GM21381 (cell line): ENCODE results near the gene NFKBIE.

Source experiments
- ATAC-seq: cut with Tn5 transposase; IDR thresholded peaks from one replicate; pipeline ENCODE4 v1.9.1; 2021; ENCODE audit warnings: mild to moderate bottlenecking, moderate library complexity; ENCODE audit not compliant: unreplicated experiment

Gene NFKBIE

GRCh38 chr6:44275271-44275748 is 10.0 kb upstream of the NFKBIE start:
- ATAC-seq: no peak

- no peak for ATAC-seq
These were observed 8.3 kb upstream of the NFKBIE start for GRCh38 chr6:44273617-44274016.

- ATAC-seq: no peak
These were observed 7.7 kb upstream of the NFKBIE start for GRCh38 chr6:44272999-44273566.

- ATAC-seq: no peak
These were observed 7.2 kb upstream of the NFKBIE start for GRCh38 chr6:44272529-44272928.

GRCh38 chr6:44271914-44272313 is 6.6 kb upstream of the NFKBIE start:
- ATAC-seq: no peak

GRCh38 chr6:44271406-44271723 is 6.0 kb upstream of the NFKBIE start:
- no peak for ATAC-seq

- ATAC-seq: no peak
These were observed 5.4 kb upstream of the NFKBIE start for GRCh38 chr6:44270526-44271405.

- no peak for ATAC-seq
These were observed 4.7 kb upstream of the NFKBIE start, which contains the start of gene TMEM151B for GRCh38 chr6:44269921-44270525. Gene TMEM151B, plus strand, starts transcription at chr6:44270450. Its CDS starts 293 bp downstream, at chr6:44270743.

- ATAC-seq: no peak
These were observed 4.0 kb upstream of the NFKBIE start for GRCh38 chr6:44269178-44269920.

- no peak for ATAC-seq
These were observed 2.8 kb upstream of the NFKBIE start for GRCh38 chr6:44268095-44268628.

- ATAC-seq: no peak
These were observed 1.9 kb upstream of the NFKBIE start for GRCh38 chr6:44267252-44267651.

- ATAC-seq: peak; percentile 34
These were observed 996 bp upstream of the NFKBIE start for GRCh38 chr6:44266347-44266746.

- ATAC-seq: no peak
These were observed 427 bp upstream of the NFKBIE start for GRCh38 chr6:44265722-44266233.

- ATAC-seq: peak; percentile 25
These were observed 971 bp downstream of the NFKBIE start for GRCh38 chr6:44264154-44265006.

- ATAC-seq: no peak
These were observed 1.8 kb downstream of the NFKBIE start for GRCh38 chr6:44263354-44264100.

GRCh38 chr6:44262467-44263353 is 2.6 kb downstream of the NFKBIE start:
- ATAC-seq: no peak

- no peak for ATAC-seq
These were observed 3.8 kb downstream of the NFKBIE start for GRCh38 chr6:44261581-44261980.
